ENCODE measurements around the gene ATE1.
A peak's percentile ranks its signal among the peaks of the same experiment; 100 is the strongest.

The ATE1 gene

DNA sequence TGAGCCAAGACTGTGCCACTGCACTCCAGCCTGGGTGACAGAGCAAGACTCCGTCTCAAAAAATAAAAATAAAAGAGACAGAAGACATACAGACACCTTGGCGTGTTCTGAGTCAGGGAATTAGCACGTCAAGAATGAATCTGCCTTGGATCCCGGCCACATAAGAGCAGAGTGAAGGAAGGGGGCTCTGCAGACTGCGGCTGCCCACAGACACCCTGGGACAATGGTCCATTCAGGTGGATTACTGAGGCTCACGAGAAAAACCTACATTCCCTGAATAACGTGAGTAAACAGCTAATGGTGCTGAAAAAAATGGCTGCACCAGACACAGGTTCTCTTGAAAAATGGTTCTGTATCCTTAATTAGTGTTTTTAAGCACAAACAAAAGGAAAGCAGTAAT, 229.5 kb downstream of the ATE1 start:
- DNase-seq, result no peak

DNA sequence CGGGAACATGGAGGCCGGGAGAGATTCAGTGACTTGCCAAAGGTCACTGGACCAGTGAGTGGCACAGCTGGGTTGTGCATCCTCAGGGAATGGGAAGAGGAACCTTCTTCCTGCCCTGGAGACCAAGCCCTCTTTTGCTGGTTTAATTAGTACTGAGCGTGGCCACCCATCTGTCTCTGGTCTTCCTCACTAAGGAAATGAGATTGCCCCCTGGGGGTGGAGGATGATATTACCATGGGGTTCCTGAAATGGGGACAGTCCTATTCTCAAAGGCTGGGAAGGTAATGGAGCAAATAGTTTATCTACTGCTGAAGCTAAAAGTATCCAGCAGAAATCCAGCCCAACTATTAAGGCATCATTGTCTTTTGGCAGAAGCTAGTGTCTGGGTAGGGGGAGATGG, 231.0 kb downstream of the ATE1 start:
- peak in 1 of 51 donors; percentile 26 for DNase-seq

GRCh38 chr10:121695731-121696464, 231.9 kb downstream of the ATE1 start:
- peak in 9 of 51 donors; percentile 7 to 41 (median 16) for DNase-seq

DNA sequence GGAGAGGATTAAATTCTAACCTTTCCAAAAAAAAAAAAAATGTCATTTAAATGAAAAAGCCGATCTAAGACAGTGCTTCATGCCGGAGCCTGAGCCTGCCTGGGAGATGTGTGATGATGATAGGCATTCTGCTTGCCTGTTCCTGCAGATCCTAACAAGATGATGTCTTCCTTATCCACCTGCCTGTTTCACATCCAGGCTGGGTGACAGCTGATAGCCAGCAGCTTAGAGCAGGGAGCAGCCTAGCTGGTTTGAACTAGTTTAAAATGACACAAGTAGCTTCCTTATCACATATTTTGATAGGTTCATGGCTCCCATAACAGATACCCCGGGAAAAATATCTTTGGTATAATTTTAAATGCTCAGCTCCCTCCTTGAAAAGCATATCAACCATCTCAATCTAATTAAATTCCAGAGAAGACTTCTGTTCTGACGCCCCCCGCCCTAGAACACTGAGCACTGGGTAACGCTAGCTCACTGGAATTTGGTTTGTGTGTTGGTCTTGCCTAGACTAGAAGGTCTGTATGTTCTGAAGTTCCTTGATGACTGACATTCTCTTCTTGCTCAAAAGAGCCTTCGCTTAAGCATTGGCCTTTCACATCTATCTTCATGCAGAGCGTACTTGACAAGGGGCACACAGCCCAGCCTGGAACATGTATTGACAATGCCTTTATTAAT, 232.7 kb downstream of the ATE1 start:
- DNase-seq, result no peak

DNA sequence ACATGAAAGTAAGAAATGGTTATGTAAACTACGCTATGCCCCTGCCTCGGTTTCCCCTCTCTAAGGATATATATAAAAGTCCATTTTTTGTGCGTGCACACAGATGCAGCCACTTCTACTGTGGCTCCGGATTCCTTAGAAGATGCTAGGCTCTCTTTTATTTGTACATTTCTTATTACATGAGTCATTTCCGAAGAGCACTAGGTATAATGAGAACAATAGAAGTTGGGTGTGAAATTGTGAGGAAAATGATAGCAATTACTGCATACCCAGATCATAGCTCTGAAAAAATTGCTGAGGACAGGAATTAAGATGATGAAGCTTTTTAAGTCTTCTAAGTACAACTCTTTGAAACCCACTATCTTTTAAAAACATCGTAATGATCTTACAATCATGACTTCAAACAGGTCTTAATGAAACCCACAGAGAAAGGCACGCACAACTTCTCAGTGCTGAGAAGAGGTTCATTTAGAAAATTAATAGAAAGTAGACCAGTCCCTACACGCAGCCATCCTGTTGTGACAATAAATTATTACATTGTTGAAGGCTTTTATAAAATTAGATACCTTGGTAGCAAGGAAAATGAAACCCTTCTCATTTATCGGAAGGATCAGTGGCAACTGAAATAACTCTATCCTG, 233.4 kb downstream of the ATE1 start:
- DNase-seq, result no peak

GRCh38 chr10:121692626-121693025, 235.2 kb downstream of the ATE1 start:
- DNase-seq, result no peak

- no peak for DNase-seq
These were observed 236.9 kb downstream of the ATE1 start for GRCh38 chr10:121690970-121691369.

Data from hypothalamus (tissue), 51 donors.